Measurements from ENCODE around the gene C10orf120. TPM values are rescaled to one million over a fixed set of nuclear protein-coding genes. Genes with fewer than 3 reads are reported as not detected.

The C10orf120 gene
- total and polyA plus RNA-seq, 9 donors, result not detected

GRCh38 chr10:122727426-122727825 lies 27.8 kb upstream of the C10orf120 start:
- Histone ChIP-seq H3K27ac (ENCODE audit: low read length) (no peak overlapping the region), H3K36me3 (ENCODE audit: control insufficient read depth, insufficient read depth, low read length) (no peaks in the 10 kb centered on the region), H3K27me3 (ENCODE audit: control insufficient read depth, insufficient read depth, low read length) (peaks cover 2% of the 10 kb centered on the region), H3K4me3 (ENCODE audit: low read length) (no peak overlapping the region), H3K4me1 (ENCODE audit: control insufficient read depth, insufficient read depth, low read length) (no peaks in the 10 kb centered on the region), H3K9me3 (replicated peaks; ENCODE audit: control insufficient read depth, low read depth, low read length) (no peaks in the 10 kb centered on the region)
- 72% methylated on average over 5 of the region's 5 CpGs for WGBS (ENCODE audit: insufficient coverage)
- no peak for DNase-seq

GRCh38 chr10:122725768-122726167 lies 26.1 kb upstream of the C10orf120 start:
- Histone ChIP-seq H3K9me3 (replicated peaks; ENCODE audit: control insufficient read depth, low read depth, low read length) (no peaks in the 10 kb centered on the region), H3K27me3 (ENCODE audit: control insufficient read depth, insufficient read depth, low read length) (peaks cover 4% of the 10 kb centered on the region), H3K36me3 (ENCODE audit: control insufficient read depth, insufficient read depth, low read length) (no peaks in the 10 kb centered on the region), H3K4me1 (ENCODE audit: control insufficient read depth, insufficient read depth, low read length) (no peaks in the 10 kb centered on the region), H3K4me3 (ENCODE audit: low read length) (no peak overlapping the region), H3K27ac (ENCODE audit: low read length) (no peak overlapping the region)
- no peak for DNase-seq
- WGBS (ENCODE audit: insufficient coverage), result 58% methylated on average over 2 of the region's 5 CpGs

GRCh38 chr10:122725006-122725405 lies 25.4 kb upstream of the C10orf120 start:
- no peaks in the 10 kb centered on the region for H3K36me3 ChIP-seq (ENCODE audit: control insufficient read depth, insufficient read depth, low read length)
- no peaks in the 10 kb centered on the region for H3K4me1 ChIP-seq (ENCODE audit: control insufficient read depth, insufficient read depth, low read length)
- no peaks in the 10 kb centered on the region for H3K9me3 ChIP-seq (replicated peaks; ENCODE audit: control insufficient read depth, low read depth, low read length)
- DNase-seq, result no peak
- peaks cover 5% of the 10 kb centered on the region for H3K27me3 ChIP-seq (ENCODE audit: control insufficient read depth, insufficient read depth, low read length)
- H3K27ac ChIP-seq (ENCODE audit: low read length), result no peak overlapping the region
- no peak overlapping the region for H3K4me3 ChIP-seq (ENCODE audit: low read length)
- WGBS (ENCODE audit: insufficient coverage), result 92% methylated on average over 1 of the region's 1 CpG

- no peak overlapping the region for H3K27ac ChIP-seq (ENCODE audit: low read length)
- no peak overlapping the region for H3K4me3 ChIP-seq (ENCODE audit: low read length)
- DNase-seq, result no peak
- peaks cover 9% of the 10 kb centered on the region for H3K27me3 ChIP-seq (ENCODE audit: control insufficient read depth, insufficient read depth, low read length)
- WGBS (ENCODE audit: insufficient coverage), result 93% methylated on average over 2 of the region's 3 CpGs
- no peaks in the 10 kb centered on the region for H3K4me1 ChIP-seq (ENCODE audit: control insufficient read depth, insufficient read depth, low read length)
- H3K9me3 ChIP-seq (replicated peaks; ENCODE audit: control insufficient read depth, low read depth, low read length), result no peaks in the 10 kb centered on the region
- H3K36me3 ChIP-seq (ENCODE audit: control insufficient read depth, insufficient read depth, low read length), result no peaks in the 10 kb centered on the region
Observed at GRCh38 chr10:122721111-122721510, 21.5 kb upstream of the C10orf120 start.

GRCh38 chr10:122716025-122716424 lies 16.4 kb upstream of the C10orf120 start:
- no peak overlapping the region for H3K4me3 ChIP-seq (ENCODE audit: low read length)
- no peak for DNase-seq
- 46% methylated on average over 2 of the region's 2 CpGs for WGBS (ENCODE audit: insufficient coverage)
- no peak overlapping the region for H3K27ac ChIP-seq (ENCODE audit: low read length)
- peaks cover 17% of the 10 kb centered on the region for H3K27me3 ChIP-seq (ENCODE audit: control insufficient read depth, insufficient read depth, low read length)
- no peaks in the 10 kb centered on the region for H3K9me3 ChIP-seq (replicated peaks; ENCODE audit: control insufficient read depth, low read depth, low read length)
- no peaks in the 10 kb centered on the region for H3K36me3 ChIP-seq (ENCODE audit: control insufficient read depth, insufficient read depth, low read length)
- H3K4me1 ChIP-seq (ENCODE audit: control insufficient read depth, insufficient read depth, low read length), result no peaks in the 10 kb centered on the region

DNA sequence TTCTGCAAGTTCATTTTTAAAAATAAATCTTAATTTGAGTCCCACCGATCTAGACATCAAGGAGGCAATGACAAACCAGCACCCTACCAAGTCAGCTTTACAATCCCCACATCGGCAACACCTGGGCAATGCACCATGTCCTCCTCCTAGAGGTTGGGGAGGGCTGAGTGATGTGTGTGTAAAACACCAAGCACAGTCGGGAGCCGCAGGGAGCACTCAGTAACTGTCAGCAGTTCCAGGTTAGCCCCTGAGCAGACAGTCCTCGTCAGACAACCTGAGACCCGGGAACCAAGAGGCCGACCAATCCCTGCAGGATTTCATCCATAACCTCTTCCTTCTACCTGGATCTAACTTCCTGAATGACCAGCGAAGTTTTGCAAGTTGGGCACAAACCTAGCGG lies 15.9 kb upstream of the C10orf120 start:
- no peaks in the 10 kb centered on the region for H3K36me3 ChIP-seq (ENCODE audit: control insufficient read depth, insufficient read depth, low read length)

GRCh38 chr10:122713091-122713885 lies 13.6 kb upstream of the C10orf120 start:
- 75% methylated on average over 2 of the region's 7 CpGs for WGBS (ENCODE audit: insufficient coverage)
- no peak for DNase-seq
- H3K4me1 ChIP-seq (ENCODE audit: control insufficient read depth, insufficient read depth, low read length), result no peaks in the 10 kb centered on the region
- no peaks in the 10 kb centered on the region for H3K36me3 ChIP-seq (ENCODE audit: control insufficient read depth, insufficient read depth, low read length)
- H3K4me3 ChIP-seq (ENCODE audit: low read length), result no peak overlapping the region
- peaks cover 15% of the 10 kb centered on the region for H3K27me3 ChIP-seq (ENCODE audit: control insufficient read depth, insufficient read depth, low read length)
- no peaks in the 10 kb centered on the region for H3K9me3 ChIP-seq (replicated peaks; ENCODE audit: control insufficient read depth, low read depth, low read length)
- no peak overlapping the region for H3K27ac ChIP-seq (ENCODE audit: low read length)

More for the DNA sequence above, 15.9 kb upstream of the C10orf120 start:
- Histone ChIP-seq H3K27me3 (ENCODE audit: control insufficient read depth, insufficient read depth, low read length) (peaks cover 15% of the 10 kb centered on the region), H3K4me3 (ENCODE audit: low read length) (no peak overlapping the region), H3K4me1 (ENCODE audit: control insufficient read depth, insufficient read depth, low read length) (no peaks in the 10 kb centered on the region), H3K9me3 (replicated peaks; ENCODE audit: control insufficient read depth, low read depth, low read length) (no peaks in the 10 kb centered on the region), H3K27ac (ENCODE audit: low read length) (no peak overlapping the region)
- WGBS (ENCODE audit: insufficient coverage), result 87% methylated on average over 3 of the region's 9 CpGs
- no peak for DNase-seq

- Histone ChIP-seq H3K9me3 (replicated peaks; ENCODE audit: control insufficient read depth, low read depth, low read length) (no peaks in the 10 kb centered on the region), H3K36me3 (ENCODE audit: control insufficient read depth, insufficient read depth, low read length) (no peaks in the 10 kb centered on the region), H3K4me1 (ENCODE audit: control insufficient read depth, insufficient read depth, low read length) (no peaks in the 10 kb centered on the region), H3K27ac (ENCODE audit: low read length) (no peak overlapping the region), H3K27me3 (ENCODE audit: control insufficient read depth, insufficient read depth, low read length) (peaks cover 10% of the 10 kb centered on the region), H3K4me3 (ENCODE audit: low read length) (no peak overlapping the region)
- WGBS (ENCODE audit: insufficient coverage), result 60% methylated on average over 1 of the region's 1 CpG
- no peak for DNase-seq
Observed at GRCh38 chr10:122710576-122710975, 10.9 kb upstream of the C10orf120 start.

- Histone ChIP-seq H3K4me1 (ENCODE audit: control insufficient read depth, insufficient read depth, low read length) (no peaks in the 10 kb centered on the region), H3K27me3 (ENCODE audit: control insufficient read depth, insufficient read depth, low read length) (peaks cover 6% of the 10 kb centered on the region), H3K4me3 (ENCODE audit: low read length) (no peak overlapping the region), H3K27ac (ENCODE audit: low read length) (no peak overlapping the region), H3K9me3 (replicated peaks; ENCODE audit: control insufficient read depth, low read depth, low read length) (no peaks in the 10 kb centered on the region), H3K36me3 (ENCODE audit: control insufficient read depth, insufficient read depth, low read length) (no peaks in the 10 kb centered on the region)
- DNase-seq, result no peak
- WGBS (ENCODE audit: insufficient coverage), result 57% methylated on average over 1 of the region's 4 CpGs
Observed at GRCh38 chr10:122709971-122710370, 10.3 kb upstream of the C10orf120 start.

DNA sequence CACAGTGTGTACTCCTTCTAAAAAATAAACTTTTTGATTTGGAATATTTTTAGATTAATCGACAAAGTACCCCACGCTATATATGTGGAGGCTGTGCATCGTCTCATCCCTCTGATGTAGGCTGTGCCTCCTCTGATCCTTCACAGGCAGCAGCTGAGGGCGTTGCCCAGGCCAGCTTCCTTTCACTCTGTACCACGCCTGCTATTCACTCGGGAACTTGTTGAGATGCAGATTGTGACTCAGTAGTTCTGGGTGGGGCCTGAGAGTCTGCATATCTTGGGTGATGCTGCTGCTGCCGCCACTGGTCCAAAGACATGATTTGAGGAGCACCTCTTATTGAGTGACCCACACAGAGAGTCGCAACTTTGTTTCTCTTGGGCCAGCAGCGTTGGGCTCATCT lies 7.9 kb upstream of the C10orf120 start:
- Histone ChIP-seq H3K36me3 (ENCODE audit: control insufficient read depth, insufficient read depth, low read length) (no peaks in the 10 kb centered on the region), H3K9me3 (replicated peaks; ENCODE audit: control insufficient read depth, low read depth, low read length) (no peaks in the 10 kb centered on the region), H3K27me3 (ENCODE audit: control insufficient read depth, insufficient read depth, low read length) (peaks cover 6% of the 10 kb centered on the region), H3K4me3 (ENCODE audit: low read length) (no peak overlapping the region), H3K27ac (ENCODE audit: low read length) (no peak overlapping the region), H3K4me1 (ENCODE audit: control insufficient read depth, insufficient read depth, low read length) (no peaks in the 10 kb centered on the region)
- no peak for DNase-seq
- WGBS (ENCODE audit: insufficient coverage), result 86% methylated on average over 4 of the region's 9 CpGs

All from muscle of leg (tissue), 11 donors.